NCI-H187 (cell line): Measurements from ENCODE around the gene SLC37A1.

Experiments used
- DNase-seq, 2 experiments: peaks; one replicate each; lab custom pipeline; 2025; lab: John Stamatoyannopoulos, UW

Gene SLC37A1

GRCh38 chr21:42562816-42563215 is 49.2 kb downstream of the SLC37A1 start:
- DNase-seq: no peak

GRCh38 chr21:42563261-42563660 is 49.6 kb downstream of the SLC37A1 start:
- no peak for DNase-seq

- DNase-seq: peak in 1 of 2 experiments; percentile 11
These were observed 50.0 kb downstream of the SLC37A1 start for GRCh38 chr21:42563686-42564085.

GRCh38 chr21:42564561-42564971 is 50.9 kb downstream of the SLC37A1 start:
- DNase-seq: no peak

GRCh38 chr21:42565206-42565810 is 51.7 kb downstream of the SLC37A1 start:
- no peak for DNase-seq

GRCh38 chr21:42565886-42566523 is 52.4 kb downstream of the SLC37A1 start:
- no peak for DNase-seq

GRCh38 chr21:42566524-42567213 is 53.0 kb downstream of the SLC37A1 start:
- DNase-seq: no peak

GRCh38 chr21:42567214-42567555 is 53.5 kb downstream of the SLC37A1 start:
- no peak for DNase-seq

GRCh38 chr21:42567861-42568260 is 54.2 kb downstream of the SLC37A1 start:
- no peak for DNase-seq

- no peak for DNase-seq
These were observed 54.7 kb downstream of the SLC37A1 start for GRCh38 chr21:42568376-42568775.

- peak; percentile 41 to 71 for DNase-seq
These were observed 55.4 kb downstream of the SLC37A1 start for GRCh38 chr21:42568866-42569731.

GRCh38 chr21:42569732-42570301 is 56.2 kb downstream of the SLC37A1 start:
- DNase-seq: no peak

GRCh38 chr21:42570362-42570761 is 56.7 kb downstream of the SLC37A1 start:
- no peak for DNase-seq

- peak; percentile 59 to 73 for DNase-seq
These were observed 57.3 kb downstream of the SLC37A1 start for GRCh38 chr21:42570841-42571387.

- DNase-seq: peak in 1 of 2 experiments; percentile 13
These were observed 57.9 kb downstream of the SLC37A1 start for GRCh38 chr21:42571391-42572150.

- DNase-seq: no peak
These were observed 59.3 kb downstream of the SLC37A1 start for GRCh38 chr21:42572906-42573495.

GRCh38 chr21:42574234-42575027 is 60.8 kb downstream of the SLC37A1 start:
- DNase-seq: no peak

GRCh38 chr21:42575111-42575510 is 61.5 kb downstream of the SLC37A1 start:
- no peak for DNase-seq

GRCh38 chr21:42576639-42577038 is 63.0 kb downstream of the SLC37A1 start:
- DNase-seq: no peak

GRCh38 chr21:42578034-42578433 is 64.4 kb downstream of the SLC37A1 start:
- no peak for DNase-seq
